Fibroblast of villous mesenchyme (primary cell): ENCODE results near the gene SRGAP3. TPM values are rescaled to one million over a fixed set of nuclear protein-coding genes. Genes with fewer than 3 reads are reported as not detected.

Experiments
- DNase-seq: peaks from one replicate; pipeline ENCODE4 v3.0.0-alpha.2; 2010; ENCODE audit warnings: low read depth
- H3K4me3 ChIP-seq: 2 replicates; pipeline ENCODE4 v1.5.1; 2011; ENCODE audit warnings: low read depth, mild to moderate bottlenecking, low read length
- CTCF ChIP-seq: IDR thresholded peaks from 2 replicates; pipeline ENCODE4 v1.5.1; 2012; ENCODE audit warnings: low read depth, mild to moderate bottlenecking, low read length; ENCODE audit not compliant: insufficient read depth
- total RNA-seq: library from RNA; depleted of rRNA; stranded (reverse); fragments of >200 nt; gene quantifications from 2 replicates; pipeline ENCODE4 v1.2.3, GENCODE V29; 2012

Gene SRGAP3
- total RNA-seq, 1 donor = 3.5 TPM

GRCh38 chr3:9247361-9247940 is 2.0 kb downstream of the SRGAP3 start:
- no peak for TF ChIP-seq CTCF
- no peak for DNase-seq
- no peak overlapping the region for H3K4me3 ChIP-seq

- TF ChIP-seq CTCF = no peak
Observed at GRCh38 chr3:9246189-9246588, 3.3 kb downstream of the SRGAP3 start.

GRCh38 chr3:9244495-9245183 is 4.8 kb downstream of the SRGAP3 start:
- no peak overlapping the region for H3K4me3 ChIP-seq
- no peak for TF ChIP-seq CTCF
- DNase-seq = no peak

More at GRCh38 chr3:9246189-9246588, 3.3 kb downstream of the SRGAP3 start:
- H3K4me3 ChIP-seq = no peak overlapping the region
- no peak for DNase-seq

- no peak overlapping the region for H3K4me3 ChIP-seq
- DNase-seq = no peak
- TF ChIP-seq CTCF = no peak
Observed at GRCh38 chr3:9241956-9242355, 7.5 kb downstream of the SRGAP3 start.

GRCh38 chr3:9239680-9240079 is 9.8 kb downstream of the SRGAP3 start:
- DNase-seq = no peak
- H3K4me3 ChIP-seq = no peak overlapping the region
- no peak for TF ChIP-seq CTCF

GRCh38 chr3:9238721-9239295 is 10.6 kb downstream of the SRGAP3 start:
- no peak overlapping the region for H3K4me3 ChIP-seq
- no peak for DNase-seq
- TF ChIP-seq CTCF = no peak

GRCh38 chr3:9238276-9238675 is 11.2 kb downstream of the SRGAP3 start:
- DNase-seq = no peak
- no peak overlapping the region for H3K4me3 ChIP-seq
- no peak for TF ChIP-seq CTCF
